NCI-H69 (cell line): ENCODE measurements around the gene VWA1.
A peak's percentile ranks its signal among the peaks of the same experiment; 100 is the strongest.
"Not testable (repeated sequence)": the region's sequence is repeated elsewhere in the genome, so short reads cannot be mapped to it uniquely, and the experiment has no call there.

ENCODE experiments used
- DNase-seq: peaks from one replicate; lab custom pipeline; 2025; lab: John Stamatoyannopoulos, UW

The VWA1 gene

GRCh38 chr1:1459156-1459555, 23.7 kb downstream of the VWA1 start:
- not testable (repeated sequence) for DNase-seq

- DNase-seq, result not testable (repeated sequence)
Observed at GRCh38 chr1:1459711-1460110, 24.2 kb downstream of the VWA1 start.

- no peak for DNase-seq
Observed at GRCh38 chr1:1460540-1461130, 25.1 kb downstream of the VWA1 start.

GRCh38 chr1:1461721-1462317, 26.3 kb downstream of the VWA1 start:
- peak; percentile 1 for DNase-seq

- DNase-seq, result no peak
Observed at GRCh38 chr1:1462318-1462966, 27.0 kb downstream of the VWA1 start.

GRCh38 chr1:1463312-1463711, 27.8 kb downstream of the VWA1 start:
- DNase-seq, result no peak

GRCh38 chr1:1468196-1468985, 32.9 kb downstream of the VWA1 start:
- not testable (repeated sequence) for DNase-seq

GRCh38 chr1:1470626-1471388, 35.3 kb downstream of the VWA1 start:
- DNase-seq, result peak; percentile 17

GRCh38 chr1:1471389-1472052, 36.0 kb downstream of the VWA1 start, which contains the start of gene ATAD3B:
Gene ATAD3B (plus strand): TSS chr1:1471765. CDS start chr1:1471885, 120 bp downstream.
- peak; percentile 92 for DNase-seq

GRCh38 chr1:1472053-1472876, 36.8 kb downstream of the VWA1 start:
- DNase-seq, result peak; percentile 1

GRCh38 chr1:1476011-1476410, 40.5 kb downstream of the VWA1 start:
- not testable (repeated sequence) for DNase-seq

GRCh38 chr1:1477206-1477605, 41.7 kb downstream of the VWA1 start:
- DNase-seq, result no peak

- no peak for DNase-seq
Observed at GRCh38 chr1:1479547-1480487, 44.3 kb downstream of the VWA1 start.

GRCh38 chr1:1480488-1480867, 45.0 kb downstream of the VWA1 start:
- DNase-seq, result not testable (repeated sequence)

GRCh38 chr1:1481811-1482210, 46.3 kb downstream of the VWA1 start:
- not testable (repeated sequence) for DNase-seq

- no peak for DNase-seq
Observed at GRCh38 chr1:1482856-1483255, 47.4 kb downstream of the VWA1 start.

GRCh38 chr1:1483714-1484113, 48.2 kb downstream of the VWA1 start:
- DNase-seq, result no peak

GRCh38 chr1:1484976-1485750, 49.7 kb downstream of the VWA1 start:
- not testable (repeated sequence) for DNase-seq
